HG03558 (cell line): ENCODE data around the gene SPEG.
"Not testable (repeated sequence)": the region's sequence is repeated elsewhere in the genome, so short reads cannot be mapped to it uniquely, and the experiment has no call there.

Experiments used
- ATAC-seq: cut with Tn5 transposase; IDR thresholded peaks from one replicate; pipeline ENCODE4 v1.9.1; 2021; ENCODE audit warnings: moderate number of reproducible peaks; ENCODE audit not compliant: unreplicated experiment; ENCODE audit errors: extremely low read depth

The SPEG gene

GRCh38 chr2:219434718-219435525 lies at the start of gene SPEG:
TSS of gene SPEG (plus strand) at chr2:219434843. CDS start at chr2:219434978, 135 bp downstream.
- ATAC-seq, result no peak

GRCh38 chr2:219384859-219385258 lies 49.8 kb upstream of the SPEG start:
- ATAC-seq, result no peak

- no peak for ATAC-seq
Measured at GRCh38 chr2:219385958-219386520, 48.6 kb upstream of the SPEG start.

GRCh38 chr2:219386532-219387280 lies 47.9 kb upstream of the SPEG start:
- ATAC-seq, result no peak

- ATAC-seq, result peak; percentile 31
Measured at GRCh38 chr2:219387306-219388120, 47.1 kb upstream of the SPEG start, which contains the start of gene DNPEP. TSS of gene DNPEP (minus strand) at chr2:219387912. CDS start at chr2:219387794, 118 bp downstream.

GRCh38 chr2:219388121-219388906 lies 46.3 kb upstream of the SPEG start:
- ATAC-seq, result peak; percentile 73

GRCh38 chr2:219388907-219389156 lies 45.8 kb upstream of the SPEG start:
- ATAC-seq, result no peak

GRCh38 chr2:219392754-219393153 lies 41.9 kb upstream of the SPEG start:
- no peak for ATAC-seq

GRCh38 chr2:219395056-219395455 lies 39.6 kb upstream of the SPEG start:
- not testable (repeated sequence) for ATAC-seq

- no peak for ATAC-seq
Measured at GRCh38 chr2:219395609-219396008, 39.0 kb upstream of the SPEG start.

GRCh38 chr2:219396863-219397457 lies 37.7 kb upstream of the SPEG start:
- ATAC-seq, result no peak

- no peak for ATAC-seq
Measured at GRCh38 chr2:219398721-219399363, 35.8 kb upstream of the SPEG start.

- ATAC-seq, result no peak
Measured at GRCh38 chr2:219399716-219400478, 34.7 kb upstream of the SPEG start.

GRCh38 chr2:219400562-219400961 lies 34.1 kb upstream of the SPEG start:
- no peak for ATAC-seq

- no peak for ATAC-seq
Measured at GRCh38 chr2:219401606-219402005, 33.0 kb upstream of the SPEG start.

GRCh38 chr2:219402665-219403515 lies 31.8 kb upstream of the SPEG start:
- ATAC-seq, result no peak

GRCh38 chr2:219403861-219404260 lies 30.8 kb upstream of the SPEG start:
- ATAC-seq, result no peak
